ENCODE results near the gene CAP2.

Gene CAP2

DNA sequence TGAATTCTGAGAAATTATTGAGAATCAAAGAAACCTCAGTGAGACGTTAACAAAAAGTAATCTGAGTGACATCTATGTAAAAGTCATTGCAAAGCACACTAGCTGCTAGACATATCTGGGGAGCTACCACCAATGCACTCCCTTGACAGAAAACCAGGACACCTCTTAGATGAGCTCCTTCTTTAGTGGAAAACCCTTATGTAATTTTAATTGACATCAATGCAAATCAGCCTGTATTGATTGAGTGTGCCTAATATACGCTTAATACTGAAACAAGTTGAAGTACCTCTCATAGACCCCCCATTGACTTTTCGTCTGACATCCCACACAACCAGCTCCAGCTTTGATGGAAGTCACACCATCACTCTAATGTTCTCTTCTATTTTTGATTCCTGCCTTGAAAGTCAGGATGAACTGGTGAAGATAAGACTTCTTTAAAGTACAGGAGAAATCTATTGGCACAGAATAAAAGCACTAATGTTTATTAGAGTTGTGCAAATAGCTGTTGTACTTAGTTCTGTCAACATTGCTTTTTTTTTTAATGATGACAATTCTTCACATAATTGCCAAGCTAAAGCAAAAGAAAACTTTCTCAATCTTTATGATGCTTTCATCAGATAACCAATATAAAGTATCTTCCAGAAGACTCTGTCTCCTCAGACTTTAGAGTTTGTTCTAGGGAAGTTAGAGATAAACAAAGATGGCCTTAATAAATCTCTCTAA is 108.7 kb downstream of the CAP2 start:
- H3K4me1 ChIP-seq (ENCODE audit: control insufficient read depth in 1 of 2, insufficient read depth in 1 of 2, low read depth in 1 of 2, low read length in 1 of 2): no peaks in the 10 kb centered on the region
- H3K27me3 ChIP-seq: no peaks in the 10 kb centered on the region
- no peak overlapping the region for H3K27ac ChIP-seq
- no peaks in the 10 kb centered on the region for H3K36me3 ChIP-seq
- no peak overlapping the region for H3K4me3 ChIP-seq (ENCODE audit: low read depth in 1 of 2, low read length in 1 of 2)
- TF ChIP-seq, protein P1, sequence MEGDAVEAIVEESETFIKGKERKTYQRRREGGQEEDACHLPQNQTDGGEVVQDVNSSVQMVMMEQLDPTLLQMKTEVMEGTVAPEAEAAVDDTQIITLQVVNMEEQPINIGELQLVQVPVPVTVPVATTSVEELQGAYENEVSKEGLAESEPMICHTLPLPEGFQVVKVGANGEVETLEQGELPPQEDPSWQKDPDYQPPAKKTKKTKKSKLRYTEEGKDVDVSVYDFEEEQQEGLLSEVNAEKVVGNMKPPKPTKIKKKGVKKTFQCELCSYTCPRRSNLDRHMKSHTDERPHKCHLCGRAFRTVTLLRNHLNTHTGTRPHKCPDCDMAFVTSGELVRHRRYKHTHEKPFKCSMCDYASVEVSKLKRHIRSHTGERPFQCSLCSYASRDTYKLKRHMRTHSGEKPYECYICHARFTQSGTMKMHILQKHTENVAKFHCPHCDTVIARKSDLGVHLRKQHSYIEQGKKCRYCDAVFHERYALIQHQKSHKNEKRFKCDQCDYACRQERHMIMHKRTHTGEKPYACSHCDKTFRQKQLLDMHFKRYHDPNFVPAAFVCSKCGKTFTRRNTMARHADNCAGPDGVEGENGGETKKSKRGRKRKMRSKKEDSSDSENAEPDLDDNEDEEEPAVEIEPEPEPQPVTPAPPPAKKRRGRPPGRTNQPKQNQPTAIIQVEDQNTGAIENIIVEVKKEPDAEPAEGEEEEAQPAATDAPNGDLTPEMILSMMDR (IDR thresholded peaks at IDR 0.05): no peak
- no peaks in the 10 kb centered on the region for H3K9me3 ChIP-seq

DNA sequence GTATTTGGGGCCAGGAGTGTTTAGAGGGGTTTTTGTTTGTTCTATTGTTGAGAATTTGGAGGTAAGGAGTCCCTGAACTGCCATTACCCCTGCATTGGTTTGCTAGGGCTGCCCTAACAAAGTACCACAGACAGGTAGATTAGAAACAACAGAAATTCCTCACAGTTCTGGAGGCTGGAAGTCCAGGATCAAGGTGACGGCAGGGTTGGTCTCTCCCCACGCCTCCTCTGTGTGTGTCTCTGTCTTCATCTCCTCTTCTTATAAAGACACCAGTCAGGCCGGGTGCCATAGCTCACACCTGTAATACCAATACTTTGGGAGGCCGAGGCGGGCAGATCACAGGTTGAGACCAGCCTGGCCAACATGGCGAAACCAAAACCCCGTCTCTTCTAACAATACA is 109.7 kb downstream of the CAP2 start:
- Histone ChIP-seq H3K9me3 (no peaks in the 10 kb centered on the region), H3K27me3 (no peaks in the 10 kb centered on the region), H3K4me3 (ENCODE audit: low read depth in 1 of 2, low read length in 1 of 2) (no peak overlapping the region), H3K36me3 (no peaks in the 10 kb centered on the region), H3K4me1 (ENCODE audit: control insufficient read depth in 1 of 2, insufficient read depth in 1 of 2, low read depth in 1 of 2, low read length in 1 of 2) (no peaks in the 10 kb centered on the region), H3K27ac (no peak overlapping the region)
- TF ChIP-seq, protein P1 (IDR thresholded peaks at IDR 0.05): no peak

DNA sequence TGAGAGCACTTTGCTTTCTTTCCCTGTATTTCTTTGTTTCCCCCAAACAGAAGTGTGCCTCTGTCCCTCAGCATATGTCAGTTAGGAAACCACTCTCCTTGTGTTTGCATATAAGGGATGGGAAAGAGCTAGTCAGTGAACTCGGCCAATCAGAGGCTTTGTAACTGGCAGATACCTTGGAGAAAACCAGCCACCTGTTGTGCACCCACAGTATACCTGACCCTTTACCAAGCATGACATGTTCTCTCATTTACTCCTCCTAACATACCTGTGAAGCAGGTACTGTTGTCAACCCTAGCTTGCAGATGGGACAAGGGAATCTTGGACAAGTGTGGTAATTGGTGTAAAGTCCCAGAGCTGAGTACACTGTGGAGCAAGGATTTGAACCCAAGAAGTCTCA is 110.6 kb downstream of the CAP2 start:
- Histone ChIP-seq H3K36me3 (no peaks in the 10 kb centered on the region), H3K4me3 (ENCODE audit: low read depth in 1 of 2, low read length in 1 of 2) (no peak overlapping the region), H3K9me3 (no peaks in the 10 kb centered on the region), H3K27me3 (no peaks in the 10 kb centered on the region), H3K27ac (no peak overlapping the region), H3K4me1 (ENCODE audit: control insufficient read depth in 1 of 2, insufficient read depth in 1 of 2, low read depth in 1 of 2, low read length in 1 of 2) (no peaks in the 10 kb centered on the region)
- TF ChIP-seq, protein P1 (IDR thresholded peaks at IDR 0.05): no peak

DNA sequence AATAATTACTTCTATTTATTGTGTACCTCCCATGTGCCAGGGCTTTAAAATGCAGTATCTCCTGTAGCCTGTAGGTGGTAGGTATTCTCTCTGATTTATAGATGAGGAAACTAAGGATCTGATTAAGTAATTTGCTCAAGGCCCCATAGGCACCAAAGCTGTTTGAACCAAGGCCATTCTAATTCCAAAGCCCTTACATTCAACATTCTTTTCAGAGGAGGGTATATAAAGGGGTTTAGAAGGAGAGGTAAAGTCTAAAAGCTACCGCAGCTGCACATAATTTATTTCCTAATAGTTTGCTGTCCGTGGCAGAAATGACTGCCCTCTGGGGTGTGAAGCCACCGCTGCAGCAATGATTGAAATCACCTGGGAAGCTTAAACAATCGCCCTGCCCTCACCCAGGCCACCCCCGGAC is 111.7 kb downstream of the CAP2 start:
- H3K27ac ChIP-seq: no peak overlapping the region
- no peaks in the 10 kb centered on the region for H3K9me3 ChIP-seq
- H3K36me3 ChIP-seq: no peaks in the 10 kb centered on the region
- TF ChIP-seq, protein P1 (IDR thresholded peaks at IDR 0.05): no peak
- H3K27me3 ChIP-seq: no peaks in the 10 kb centered on the region
- H3K4me3 ChIP-seq (ENCODE audit: low read depth in 1 of 2, low read length in 1 of 2): no peak overlapping the region
- no peaks in the 10 kb centered on the region for H3K4me1 ChIP-seq (ENCODE audit: control insufficient read depth in 1 of 2, insufficient read depth in 1 of 2, low read depth in 1 of 2, low read length in 1 of 2)

DNA sequence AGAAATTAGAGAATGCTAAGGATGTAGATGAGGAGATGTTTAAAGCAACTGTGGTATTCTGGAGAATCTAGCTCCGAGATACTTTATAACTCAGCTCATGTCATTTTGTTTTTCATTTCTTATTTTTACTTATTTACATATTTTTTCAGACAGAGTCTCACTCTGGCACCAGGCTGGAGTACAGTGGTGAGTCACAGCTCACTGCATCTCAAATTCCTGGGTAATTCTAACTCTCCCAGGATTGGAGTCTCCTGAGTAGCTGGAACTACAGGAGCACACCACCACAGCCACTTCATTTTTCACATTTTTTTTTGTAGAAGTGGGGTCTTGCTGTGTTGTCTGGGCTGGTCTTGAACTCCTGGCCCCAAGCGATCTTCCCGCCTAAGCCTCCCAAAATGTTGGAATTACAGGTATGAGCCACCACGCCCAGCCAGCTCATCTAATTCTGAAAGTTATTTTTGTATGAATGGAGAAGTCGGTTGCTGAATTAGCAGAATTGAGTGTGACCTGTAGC is 112.4 kb downstream of the CAP2 start:
- TF ChIP-seq, protein P1 (IDR thresholded peaks at IDR 0.05): no peak
- Histone ChIP-seq H3K4me3 (ENCODE audit: low read depth in 1 of 2, low read length in 1 of 2) (no peak overlapping the region), H3K4me1 (ENCODE audit: control insufficient read depth in 1 of 2, insufficient read depth in 1 of 2, low read depth in 1 of 2, low read length in 1 of 2) (no peaks in the 10 kb centered on the region), H3K9me3 (no peaks in the 10 kb centered on the region), H3K27me3 (no peaks in the 10 kb centered on the region), H3K36me3 (no peaks in the 10 kb centered on the region), H3K27ac (no peak overlapping the region)

All from neutrophil (primary cell).